H9 (cell line): Measurements from ENCODE around the gene SELENOW. TPM values are rescaled to one million over a fixed set of nuclear protein-coding genes. Genes with fewer than 3 reads are reported as not detected.
A peak's percentile ranks its signal among the peaks of the same experiment; 100 is the strongest.

Experiments used
- DNase-seq: peaks from one replicate; pipeline ENCODE4 v3.0.0-alpha.2; 2017
- H2AFZ ChIP-seq: one replicate; pipeline ENCODE4 v1.6.1; 2013; ENCODE audit warnings: mild to moderate bottlenecking, low read length, control low read depth, moderate library complexity
- H2AK5ac ChIP-seq: 2 replicates; pipeline ENCODE4 v1.6.1; 2013; ENCODE audit warnings: low read length, control low read depth, mixed read lengths; ENCODE audit not compliant: insufficient read length
- H2BK120ac ChIP-seq: one replicate; pipeline ENCODE4 v1.6.1; 2013; ENCODE audit warnings: low read depth, mild to moderate bottlenecking, low read length, control low read depth, inconsistent platforms; ENCODE audit not compliant: poor library complexity, severe bottlenecking
- H2BK12ac ChIP-seq: 2 replicates; pipeline ENCODE4 v1.6.1; 2013; ENCODE audit warnings: low read length, control low read depth, mixed read lengths, low read depth; ENCODE audit not compliant: insufficient read length
- H2BK15ac ChIP-seq: 2 replicates; pipeline ENCODE4 v1.6.1; 2013; ENCODE audit warnings: low read depth, low read length, control low read depth
- H2BK20ac ChIP-seq: one replicate; pipeline ENCODE4 v1.6.1; 2013; ENCODE audit warnings: low read depth, mild to moderate bottlenecking, low read length, control low read depth, inconsistent platforms; ENCODE audit not compliant: poor library complexity, severe bottlenecking
- H2BK5ac ChIP-seq: 2 replicates; pipeline ENCODE4 v1.6.1; 2013; ENCODE audit warnings: low read length, control low read depth, mixed read lengths; ENCODE audit not compliant: insufficient read length
- H3K14ac ChIP-seq: 2 replicates; pipeline ENCODE4 v1.6.1; 2013; ENCODE audit warnings: low read length, control low read depth; ENCODE audit not compliant: insufficient read depth
- H3K18ac ChIP-seq: 2 replicates; pipeline ENCODE4 v1.6.1; 2013; ENCODE audit warnings: low read depth, mild to moderate bottlenecking, mixed read lengths, low read length, control low read depth; ENCODE audit not compliant: insufficient read length
- H3K23ac ChIP-seq: 2 replicates; pipeline ENCODE4 v1.6.1; 2013; ENCODE audit warnings: low read length, control low read depth, mixed read lengths, low read depth; ENCODE audit not compliant: insufficient read length
- H3K23me2 ChIP-seq: 2 replicates; pipeline ENCODE4 v1.6.1; 2013; ENCODE audit warnings: low read depth, mild to moderate bottlenecking, mixed read lengths, low read length, control low read depth; ENCODE audit not compliant: insufficient read length, poor library complexity, severe bottlenecking
- H3K27ac ChIP-seq: 2 replicates; pipeline ENCODE4 v1.5.1; 2013; ENCODE audit warnings: low read length, control low read depth, mixed read lengths, low read depth; ENCODE audit not compliant: insufficient read length
- H3K27me3 ChIP-seq: 2 replicates; pipeline ENCODE4 v1.6.1; 2013; ENCODE audit warnings: low read length, control low read depth, inconsistent platforms; ENCODE audit not compliant: insufficient read depth
- H3K4ac ChIP-seq: 2 replicates; pipeline ENCODE4 v1.6.1; 2013; ENCODE audit warnings: low read depth, mild to moderate bottlenecking, control low read depth, inconsistent platforms, low read length, moderate library complexity
- H3K4me1 ChIP-seq: 2 replicates; pipeline ENCODE4 v1.6.1; 2013; ENCODE audit warnings: low read length, control low read depth, inconsistent platforms; ENCODE audit not compliant: insufficient read depth
- H3K4me2 ChIP-seq: 2 replicates; pipeline ENCODE4 v1.6.1; 2013; ENCODE audit warnings: low read length, control low read depth, mixed read lengths; ENCODE audit not compliant: insufficient read length, insufficient read depth
- H3K56ac ChIP-seq: 2 replicates; pipeline ENCODE4 v1.6.1; 2013; ENCODE audit warnings: low read depth, mild to moderate bottlenecking, mixed read lengths, low read length, control low read depth; ENCODE audit not compliant: insufficient read length
- H3K79me1 ChIP-seq: 2 replicates; pipeline ENCODE4 v1.6.1; 2013; ENCODE audit warnings: low read depth, mild to moderate bottlenecking, moderate library complexity, low read length, control low read depth, inconsistent platforms; ENCODE audit not compliant: insufficient read depth, poor library complexity, severe bottlenecking
- H3K79me2 ChIP-seq: 2 replicates; pipeline ENCODE4 v1.6.1; 2013; ENCODE audit warnings: low read length, control low read depth, inconsistent platforms; ENCODE audit not compliant: insufficient read depth
- H3K9ac ChIP-seq: 2 replicates; pipeline ENCODE4 v1.6.1; 2013; ENCODE audit warnings: low read length, control low read depth, mixed read lengths; ENCODE audit not compliant: insufficient read length; ENCODE audit errors: extremely low read depth
- H3K9me3 ChIP-seq: one replicate; pipeline ENCODE4 v1.6.1; 2013; ENCODE audit warnings: low read depth, low read length, inconsistent platforms; ENCODE audit not compliant: control insufficient read depth
- H3T11ph ChIP-seq: one replicate; pipeline ENCODE4 v1.6.1; 2013; ENCODE audit warnings: mild to moderate bottlenecking, low read length, control low read depth, inconsistent platforms
- H4K20me1 ChIP-seq: one replicate; pipeline ENCODE4 v1.6.1; 2013; ENCODE audit not compliant: control insufficient read depth, insufficient read length, insufficient read depth
- H4K5ac ChIP-seq: 2 replicates; pipeline ENCODE4 v1.6.1; 2013; ENCODE audit warnings: low read depth, mild to moderate bottlenecking, mixed read lengths, low read length, control low read depth; ENCODE audit not compliant: insufficient read length
- H4K8ac ChIP-seq: replicated peaks from 2 replicates; pipeline ENCODE4 v1.6.1; 2013; ENCODE audit warnings: low read length, control low read depth, mixed read lengths, low read depth; ENCODE audit not compliant: insufficient read length
- H4K91ac ChIP-seq: 2 replicates; pipeline ENCODE4 v1.6.1; 2013; ENCODE audit warnings: low read depth, mild to moderate bottlenecking, moderate library complexity, mixed read lengths, low read length, control low read depth; ENCODE audit not compliant: insufficient read length
- H3K27ac Mint-ChIP-seq, 3 experiments: 2 replicates in 2 of 3; 3 replicates in 1 of 3; pipeline ENCODE4 v1.8.0; 2020 to 2021; ENCODE audit warnings: mixed read lengths in 3 of 3, mild to moderate bottlenecking in 1 of 3, moderate library complexity in 1 of 3
- H3K27me3 Mint-ChIP-seq: 2 replicates; pipeline ENCODE4 v1.8.0; 2021; ENCODE audit warnings: low read depth, mild to moderate bottlenecking, moderate library complexity, mixed read lengths
- H3K36me3 Mint-ChIP-seq, 3 experiments: 2 replicates in 2 of 3; 3 replicates in 1 of 3; pipeline ENCODE4 v1.8.0; 2020 to 2021; ENCODE audit warnings: low read depth in 3 of 3, mixed read lengths in 3 of 3; ENCODE audit not compliant: insufficient read depth in 1 of 3
- H3K4me1 Mint-ChIP-seq, 2 experiments: 2 replicates each; pipeline ENCODE4 v1.8.0; 2020; ENCODE audit warnings: mixed read lengths in 2 of 2
- H3K4me3 Mint-ChIP-seq, 2 experiments: 2 replicates in 1 of 2; 3 replicates in 1 of 2; pipeline ENCODE4 v1.8.0; 2020 to 2021; ENCODE audit warnings: mild to moderate bottlenecking in 2 of 2, mixed read lengths in 2 of 2, moderate library complexity in 1 of 2
- H3K9me3 Mint-ChIP-seq, 2 experiments: 2 replicates in 1 of 2; 3 replicates in 1 of 2; pipeline ENCODE4 v1.8.0; 2020; ENCODE audit warnings: mild to moderate bottlenecking in 2 of 2, mixed read lengths in 2 of 2, moderate library complexity in 1 of 2
- CTCF ChIP-seq: fragments of 200-600 bp; sonication (generic); conservative IDR thresholded peaks from 3 replicates; pipeline ENCODE4 v1.8.0; 2021; ENCODE audit warnings: antibody characterized with exemption, mild to moderate bottlenecking
- WGBS: extraction: QIAGEN DNeasy Blood & Tissue Kit; methylation state at CpG from one replicate; pipeline ENCODE4 v1.1.7; 2013; ENCODE audit warnings: missing lambda C conversion rate, low lambda C conversion rate, mixed read lengths; ENCODE audit not compliant: insufficient read length; ENCODE audit errors: extremely low coverage; 5-methylcytosine and 5-hydroxymethylcytosine counted together
- total RNA-seq: library from RNA; stranded (reverse); gene quantifications from 2 replicates; pipeline ENCODE4 v1.2.1, GENCODE V29; 2021

The SELENOW gene
- total RNA-seq, 1 experiment from 2014 or later = 388 TPM

GRCh38 chr19:47820410-47820809 is 41.9 kb downstream of the SELENOW start:
- Histone ChIP-seq H4K5ac (no peak overlapping the region), H3K18ac (peak overlapping the region; percentile 44), H3K27me3 (no peaks in the 10 kb centered on the region), H3K9ac (no peak overlapping the region), H4K20me1 (no peaks in the 10 kb centered on the region), H3K56ac (no peak overlapping the region), H3K4me1 (no peaks in the 10 kb centered on the region), H2BK15ac (no peak overlapping the region), H3K23ac (no peak overlapping the region), H4K91ac (no peak overlapping the region), H3K14ac (peak overlapping the region; percentile 34; the same call in 1 of the 2 replicates), H3K23me2 (no peaks in the 10 kb centered on the region), H2AFZ (no peak overlapping the region), H2BK12ac (no peak overlapping the region), H2BK5ac (no peak overlapping the region), H3K27ac (no peak overlapping the region), H2AK5ac (no peak overlapping the region), H3K79me2 (no peaks in the 10 kb centered on the region), H3K4ac (no peak overlapping the region), H3T11ph (no peak overlapping the region), H2BK20ac (no peak overlapping the region), H3K79me1 (no peaks in the 10 kb centered on the region), H3K4me2 (no peak overlapping the region), H4K8ac (no peak overlapping the region), H3K9me3 (no peaks in the 10 kb centered on the region), H2BK120ac (no peak overlapping the region)
- WGBS = no CpG with 5 or more reads among the region's 2 CpGs
- Mint-ChIP-seq H3K4me3 (peak overlapping the region in 1 of 2 experiments; percentile 74; a peak in 2 of 5 replicates), H3K4me1 (peaks cover 40 to 46% of the 10 kb centered on the region in 2 experiments), H3K9me3 (peaks cover 4% of the 10 kb centered on the region in 2 experiments; a peak in 3 of 5 replicates), H3K27ac (peak overlapping the region; percentile 87 to 91 (median 89)), H3K27me3 (peaks cover 8% of the 10 kb centered on the region), H3K36me3 (peaks cover 0 to 6% (median 0%) of the 10 kb centered on the region in 3 experiments; a peak in 1 of 7 replicates)
- DNase-seq = no peak
- TF ChIP-seq CTCF = no peak
